Esophagus squamous epithelium (tissue), 5 donors: ENCODE results near the gene DAB2IP. TPM values are rescaled to one million over a fixed set of nuclear protein-coding genes. Genes with fewer than 3 reads are reported as not detected.
A peak's percentile ranks its signal among the peaks of the same experiment; 100 is the strongest.

Experiments
- DNase-seq: peaks from one replicate; lab custom pipeline; 2025; lab: John Stamatoyannopoulos, UW
- H3K27ac ChIP-seq, 4 donors: fragments of 200-600 bp; sonication (generic); one replicate each; pipeline ENCODE4 v1.5.1; 2016 to 2019; ENCODE audit warnings: mild to moderate bottlenecking in 1 of 4
- H3K27me3 ChIP-seq, 4 donors: fragments of 200-600 bp; sonication (generic); 1 replicate in 3 of 4; 2 replicates in 1 of 4; pipeline versions ENCODE4 v1.5.1 to v1.6.0; 2017 to 2021; ENCODE audit warnings: antibody characterized with exemption in 1 of 4
- H3K36me3 ChIP-seq, 3 donors: fragments of 200-600 bp; sonication (generic); one replicate each; pipeline ENCODE4 v1.5.1; 2016 to 2019
- H3K4me1 ChIP-seq, 3 donors: fragments of 200-600 bp; sonication (generic); one replicate each; pipeline ENCODE4 v1.5.1; 2017 to 2019
- H3K4me3 ChIP-seq, 4 donors: fragments of 200-600 bp; sonication (generic); 1 replicate in 3 of 4; 2 replicates in 1 of 4; pipeline ENCODE4 v1.5.1; 2016 to 2019; ENCODE audit warnings: mild to moderate bottlenecking in 2 of 4, moderate library complexity in 1 of 4
- H3K9me3 ChIP-seq, 3 donors: fragments of 200-600 bp; sonication (generic); one replicate each; pipeline ENCODE4 v1.5.1; 2016 to 2019
- CTCF ChIP-seq, 6 experiments: fragments of 450-650 bp in 4 of 6; fragments of 200-600 bp in 2 of 6; sonication (generic) in 2 of 6; IDR thresholded peaks; one replicate each; pipeline ENCODE4 v1.5.1; 2016 to 2019; ENCODE audit warnings: antibody characterized with exemption in 6 of 6, mild to moderate bottlenecking in 4 of 6, moderate library complexity in 4 of 6
- POLR2A ChIP-seq, 4 donors: fragments of 450-650 bp; IDR thresholded peaks; one replicate each; pipeline ENCODE4 v1.6.1; 2017; ENCODE audit warnings: antibody characterized with exemption in 4 of 4, mild to moderate bottlenecking in 4 of 4, moderate library complexity in 3 of 4
- WGBS, 2 donors: methylation state at CpG; one replicate each; pipeline ENCODE4 v1.1.5; 2018; 5-methylcytosine and 5-hydroxymethylcytosine counted together
- intact Hi-C: fragments of 100-400 bp; cut with DNase I; formaldehyde crosslinking; loops from one replicate; pipeline ENCODE4 v1.15.0; 2022
- total RNA-seq, 4 donors: library from RNA; depleted of rRNA; stranded (reverse); fragments of >200 nt; gene quantifications; one replicate each; pipeline ENCODE4 v1.1.0, GENCODE V29; 2016
- donor health status: DM: yes; HTN: yes; CAD: no.

Gene DAB2IP
- total RNA-seq, 4 donors from 2014 or later: 28.3 to 48.8 (median 38.1) TPM

- H3K4me3 ChIP-seq: no peak overlapping the region
- no peaks in the 10 kb centered on the region for H3K9me3 ChIP-seq
- DNase-seq: no peak
- H3K36me3 ChIP-seq: no peaks in the 10 kb centered on the region
- no peak overlapping the region for H3K27ac ChIP-seq
- no peaks in the 10 kb centered on the region for H3K27me3 ChIP-seq
- intact Hi-C loops: no loop called here
- TF ChIP-seq POLR2A (IDR thresholded peaks at IDR 0.05) (no peak), CTCF (IDR thresholded peaks at IDR 0.05) (no peak)
- WGBS, 2 donors: 56 to 71% methylated on average over 3 of the region's 3 CpGs
- H3K4me1 ChIP-seq: peaks cover 0 to 24% (median 0%) of the 10 kb centered on the region in 3 donors
Measured at GRCh38 chr9:121625590-121625989, 25.8 kb upstream of the DAB2IP start.

GRCh38 chr9:121626012-121626411 lies 25.4 kb upstream of the DAB2IP start:
- no peaks in the 10 kb centered on the region for H3K36me3 ChIP-seq
- intact Hi-C loops: no loop called here
- DNase-seq: no peak
- TF ChIP-seq POLR2A (IDR thresholded peaks at IDR 0.05): no peak
- no peak for TF ChIP-seq CTCF (IDR thresholded peaks at IDR 0.05)
- H3K4me3 ChIP-seq: no peak overlapping the region
- peaks cover 0 to 20% (median 0%) of the 10 kb centered on the region in 3 donors for H3K4me1 ChIP-seq
- H3K27ac ChIP-seq: peak overlapping the region in 1 of 4 donors; percentile 1
- H3K27me3 ChIP-seq: no peaks in the 10 kb centered on the region
- WGBS, 2 donors: 67 to 81% methylated on average over 3 to 4 of the region's 4 CpGs
- H3K9me3 ChIP-seq: no peaks in the 10 kb centered on the region

DNA sequence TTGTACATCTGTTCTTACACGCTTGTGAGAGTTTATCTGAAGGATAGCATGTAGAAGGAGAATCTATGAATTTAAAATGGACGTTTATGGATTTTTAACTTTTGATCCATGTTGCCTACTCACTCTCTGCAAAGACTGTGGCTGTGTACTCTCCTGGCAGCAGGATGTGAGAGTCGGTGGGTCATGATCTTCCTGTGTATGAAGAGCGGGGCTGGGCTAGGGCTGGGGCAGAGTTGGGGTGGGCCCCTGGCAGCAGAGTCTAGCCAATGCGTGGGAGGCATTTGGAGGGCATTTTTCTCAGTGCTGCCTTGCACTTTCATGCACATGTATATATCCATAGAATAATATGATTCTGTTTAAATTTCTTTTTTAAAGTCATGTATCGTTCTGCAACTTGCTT lies 24.0 kb upstream of the DAB2IP start:
- no peak for DNase-seq
- intact Hi-C loops: no loop called here
- Histone ChIP-seq H3K27me3 (no peaks in the 10 kb centered on the region), H3K36me3 (no peaks in the 10 kb centered on the region), H3K9me3 (no peaks in the 10 kb centered on the region), H3K4me3 (no peak overlapping the region), H3K27ac (no peak overlapping the region), H3K4me1 (peaks cover 0 to 13% (median 0%) of the 10 kb centered on the region in 3 donors)
- WGBS, 2 donors: 69 to 72% methylated on average over 6 of the region's 6 CpGs
- no peak for TF ChIP-seq POLR2A (IDR thresholded peaks at IDR 0.05)
- no peak for TF ChIP-seq CTCF (IDR thresholded peaks at IDR 0.05)

DNA sequence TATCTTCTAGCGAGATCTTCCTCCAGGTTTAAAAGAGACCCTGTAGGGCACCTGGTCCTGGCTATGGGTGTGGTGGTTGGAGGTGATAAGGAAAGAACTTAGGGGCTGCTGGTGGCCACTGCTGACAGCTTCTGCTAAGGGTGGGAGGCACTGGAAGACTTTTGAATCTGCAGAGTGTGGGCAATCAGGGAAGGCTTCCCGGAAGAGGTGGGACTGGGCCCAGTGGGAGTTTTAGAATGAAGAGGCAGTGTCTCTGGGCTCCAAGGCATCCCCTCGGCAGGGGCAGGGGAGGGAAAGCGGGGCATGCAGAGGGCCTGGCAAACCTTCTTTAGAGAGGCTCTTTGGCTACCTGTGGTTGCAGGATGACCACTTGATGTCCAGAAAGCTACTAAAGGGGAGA lies 23.0 kb upstream of the DAB2IP start:
- intact Hi-C loops: no loop called here
- WGBS, 2 donors: 83 to 91% methylated on average over 2 to 4 of the region's 4 CpGs
- Histone ChIP-seq H3K4me1 (peaks cover 0 to 6% (median 0%) of the 10 kb centered on the region in 3 donors), H3K27ac (no peak overlapping the region), H3K4me3 (no peak overlapping the region), H3K9me3 (no peaks in the 10 kb centered on the region), H3K36me3 (no peaks in the 10 kb centered on the region), H3K27me3 (no peaks in the 10 kb centered on the region)
- DNase-seq: no peak
- TF ChIP-seq POLR2A (IDR thresholded peaks at IDR 0.05) (no peak), CTCF (IDR thresholded peaks at IDR 0.05) (no peak)

DNA sequence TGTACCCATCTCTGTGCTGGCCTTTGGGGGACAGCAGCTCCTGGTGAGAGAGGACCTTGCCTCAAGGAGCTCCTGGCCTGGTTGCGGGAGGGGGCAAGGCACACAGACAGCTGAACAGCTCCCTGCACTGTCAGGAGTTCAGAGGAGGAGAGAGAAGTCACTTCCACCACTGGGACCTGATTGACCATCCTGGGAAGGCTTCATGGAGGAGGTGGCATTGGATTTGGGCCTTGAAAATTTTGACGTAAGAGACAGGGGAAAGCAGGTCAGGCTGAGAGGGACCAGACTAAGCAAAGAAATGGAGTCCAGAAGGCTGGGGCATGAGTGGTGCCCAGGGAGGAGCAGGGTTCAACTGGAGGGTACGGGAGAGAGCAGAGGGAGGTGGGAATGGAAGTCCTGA lies 20.3 kb upstream of the DAB2IP start:
- 87 to 94% methylated on average over 2 of the region's 3 CpGs for WGBS, 2 donors
- H3K4me3 ChIP-seq: no peak overlapping the region
- no peaks in the 10 kb centered on the region for H3K36me3 ChIP-seq
- H3K4me1 ChIP-seq: peaks cover 6 to 23% (median 21%) of the 10 kb centered on the region in 3 donors
- DNase-seq: no peak
- H3K27me3 ChIP-seq: no peaks in the 10 kb centered on the region
- no peak overlapping the region for H3K27ac ChIP-seq
- H3K9me3 ChIP-seq: no peaks in the 10 kb centered on the region
- TF ChIP-seq POLR2A (IDR thresholded peaks at IDR 0.05) (no peak), CTCF (IDR thresholded peaks at IDR 0.05) (no peak)
- intact Hi-C loops: no loop called here
